GM06990 (cell line): ENCODE measurements around the gene RANBP6.
A peak's percentile ranks its signal among the peaks of the same experiment; 100 is the strongest.

Experiments used
- DNase-seq: peaks from one replicate; pipeline ENCODE4 v3.0.0-alpha.2; 2011; ENCODE audit not compliant: insufficient read length; ENCODE audit errors: extremely low read depth
- H3K27me3 ChIP-seq: replicated peaks from 2 replicates; pipeline ENCODE4 v1.6.0; 2011; ENCODE audit warnings: low read length; ENCODE audit not compliant: control insufficient read depth, insufficient read depth
- H3K36me3 ChIP-seq: 2 replicates; pipeline ENCODE4 v1.5.1; 2011; ENCODE audit warnings: low read length; ENCODE audit not compliant: control insufficient read depth, insufficient read depth
- H3K4me3 ChIP-seq: replicated peaks from 2 replicates; pipeline ENCODE4 v1.5.1; 2011; ENCODE audit warnings: low read depth, mild to moderate bottlenecking, control low read depth, low read length
- CTCF ChIP-seq: IDR thresholded peaks from 2 replicates; pipeline ENCODE4 v1.5.1; 2011; ENCODE audit warnings: low read length, control low read depth, mild to moderate bottlenecking, inconsistent platforms; ENCODE audit not compliant: insufficient read depth, poor library complexity, severe bottlenecking

The RANBP6 gene

GRCh38 chr9:6051511-6051950, 36.1 kb upstream of the RANBP6 start:
- H3K27me3 ChIP-seq: no peaks in the 10 kb centered on the region
- H3K36me3 ChIP-seq: no peaks in the 10 kb centered on the region
- DNase-seq: peak; percentile 56
- H3K4me3 ChIP-seq: no peak overlapping the region
- no peak for TF ChIP-seq CTCF

- Histone ChIP-seq H3K27me3 (no peaks in the 10 kb centered on the region), H3K36me3 (no peaks in the 10 kb centered on the region), H3K4me3 (no peak overlapping the region)
- peak; percentile 62 for TF ChIP-seq CTCF
- DNase-seq: peak; percentile 48
Observed at GRCh38 chr9:6049798-6050197, 34.4 kb upstream of the RANBP6 start.

- H3K4me3 ChIP-seq: no peak overlapping the region
- H3K27me3 ChIP-seq: no peaks in the 10 kb centered on the region
- no peaks in the 10 kb centered on the region for H3K36me3 ChIP-seq
- DNase-seq: no peak
- TF ChIP-seq CTCF: no peak
Observed at GRCh38 chr9:6048039-6048438, 32.6 kb upstream of the RANBP6 start.

GRCh38 chr9:6047020-6047419, 31.6 kb upstream of the RANBP6 start:
- H3K4me3 ChIP-seq: no peak overlapping the region
- no peaks in the 10 kb centered on the region for H3K27me3 ChIP-seq
- DNase-seq: no peak
- H3K36me3 ChIP-seq: no peaks in the 10 kb centered on the region
- TF ChIP-seq CTCF: no peak

GRCh38 chr9:6045364-6045763, 29.9 kb upstream of the RANBP6 start:
- Histone ChIP-seq H3K27me3 (no peaks in the 10 kb centered on the region), H3K36me3 (no peaks in the 10 kb centered on the region), H3K4me3 (no peak overlapping the region)
- no peak for TF ChIP-seq CTCF
- no peak for DNase-seq

GRCh38 chr9:6040077-6040476, 24.7 kb upstream of the RANBP6 start:
- H3K36me3 ChIP-seq: no peaks in the 10 kb centered on the region
- no peaks in the 10 kb centered on the region for H3K27me3 ChIP-seq
- TF ChIP-seq CTCF: no peak
- DNase-seq: no peak
- H3K4me3 ChIP-seq: no peak overlapping the region
